IMR-90 (cell line): Measurements from ENCODE around the gene CGRRF1. TPM values are rescaled to one million over a fixed set of nuclear protein-coding genes. Genes with fewer than 3 reads are reported as not detected.

Experiments
- ATAC-seq: fragments of 200-7000 bp; cut with Tn5 transposase; 2 replicates; pipeline ENCODE4 v1.9.1; 2020; ENCODE audit warnings: low read depth, mild to moderate bottlenecking, moderate library complexity
- BruUV-seq: library from RNA; stranded (reverse); fragments of 400-500 nt; replicated peaks from 2 replicates; lab custom pipeline; 2021; lab: Mats Ljungman, UMichigan
- CTCF ChIA-PET: fragments of 300-600 bp; formaldehyde crosslinking; extraction: SDS; loops from one replicate; lab custom pipeline; 2021; ENCODE audit warnings: antibody characterized with exemption; lab: Yijun Ruan, JAX
- POLR2A ChIA-PET: fragments of 300-600 bp; sonication (Branson Sonifier 250); formaldehyde crosslinking; loops from one replicate; lab custom pipeline; 2022; ENCODE audit warnings: antibody characterized with exemption; ENCODE audit not compliant: unreplicated experiment; lab: Charles Lee
- DNase-seq: peaks from one replicate; pipeline ENCODE4 v3.0.0; 2013
- H2AFZ ChIP-seq: replicated peaks from 2 replicates; pipeline ENCODE3; 2013; ENCODE audit warnings: low read length, mild to moderate bottlenecking; ENCODE audit not compliant: poor library complexity
- H2AK5ac ChIP-seq: 2 replicates; pipeline ENCODE4 v1.6.1; 2013; ENCODE audit warnings: low read depth, low read length, inconsistent platforms
- H2AK9ac ChIP-seq: replicated peaks from 2 replicates; pipeline ENCODE3; 2013; ENCODE audit warnings: mild to moderate bottlenecking, low read depth, low read length, moderate library complexity; ENCODE audit not compliant: poor library complexity
- H2BK120ac ChIP-seq: 2 replicates; pipeline ENCODE4 v1.6.1; 2013; ENCODE audit warnings: low read depth, low read length, inconsistent platforms
- H2BK15ac ChIP-seq: 3 replicates; pipeline ENCODE4 v1.6.1; 2013; ENCODE audit warnings: low read depth, low read length, inconsistent platforms
- H2BK20ac ChIP-seq: 2 replicates; pipeline ENCODE4 v1.6.1; 2013; ENCODE audit warnings: low read depth, mild to moderate bottlenecking, inconsistent platforms, low read length, moderate library complexity
- H2BK5ac ChIP-seq: 2 replicates; pipeline ENCODE4 v1.6.1; 2013; ENCODE audit warnings: mild to moderate bottlenecking, low read depth, low read length, inconsistent platforms; ENCODE audit not compliant: poor library complexity, severe bottlenecking
- H3K14ac ChIP-seq: replicated peaks from 2 replicates; pipeline ENCODE4 v1.6.1; 2013; ENCODE audit warnings: low read depth, low read length, inconsistent platforms
- H3K18ac ChIP-seq: 2 replicates; pipeline ENCODE4 v1.6.1; 2013; ENCODE audit warnings: low read depth, low read length, control low read depth
- H3K23ac ChIP-seq: 2 replicates; pipeline ENCODE4 v1.6.1; 2013; ENCODE audit warnings: low read depth, low read length, inconsistent platforms
- H3K27ac ChIP-seq: 2 replicates; pipeline ENCODE4 v1.5.1; 2013; ENCODE audit warnings: mild to moderate bottlenecking, control low read depth, low read length; ENCODE audit not compliant: insufficient read depth
- H3K27me3 ChIP-seq: 2 replicates; pipeline ENCODE4 v1.6.1; 2013; ENCODE audit warnings: low read length; ENCODE audit not compliant: control insufficient read depth, insufficient read depth
- H3K36me3 ChIP-seq: 2 replicates; pipeline ENCODE4 v1.6.1; 2013; ENCODE audit warnings: low read length, mixed read lengths; ENCODE audit not compliant: control insufficient read depth, insufficient read depth
- H3K4ac ChIP-seq: 2 replicates; pipeline ENCODE4 v1.6.1; 2013; ENCODE audit warnings: low read depth, low read length, inconsistent platforms
- H3K4me1 ChIP-seq: 2 replicates; pipeline ENCODE4 v1.6.1; 2013; ENCODE audit warnings: low read length, mixed read lengths; ENCODE audit not compliant: control insufficient read depth, insufficient read depth
- H3K4me2 ChIP-seq: 2 replicates; pipeline ENCODE4 v1.6.1; 2013; ENCODE audit warnings: low read depth, mild to moderate bottlenecking, control low read depth, low read length, moderate library complexity
- H3K4me3 ChIP-seq: 2 replicates; pipeline ENCODE4 v1.5.1; 2013; ENCODE audit warnings: low read depth, mild to moderate bottlenecking, control low read depth, low read length, moderate library complexity; ENCODE audit not compliant: insufficient read depth
- H3K56ac ChIP-seq: 2 replicates; pipeline ENCODE4 v1.6.1; 2013; ENCODE audit warnings: low read length, inconsistent platforms; ENCODE audit not compliant: insufficient read depth; ENCODE audit errors: extremely low read depth
- H3K79me1 ChIP-seq, 2 experiments: 2 replicates each; pipeline ENCODE4 v1.6.1; 2013; ENCODE audit warnings: low read length in 2 of 2, inconsistent platforms in 1 of 2, low read depth in 1 of 2
- H3K9ac ChIP-seq: 2 replicates; pipeline ENCODE4 v1.6.1; 2013; ENCODE audit warnings: low read depth, low read length, control low read depth
- H3K9me1 ChIP-seq: 2 replicates; pipeline ENCODE4 v1.6.1; 2013; ENCODE audit warnings: low read length, inconsistent platforms; ENCODE audit not compliant: insufficient read depth
- H3K9me3 ChIP-seq: 2 replicates; pipeline ENCODE4 v1.6.1; 2013; ENCODE audit warnings: low read length; ENCODE audit not compliant: control insufficient read depth, insufficient read depth
- H4K20me1 ChIP-seq: 2 replicates; pipeline ENCODE4 v1.6.1; 2013; ENCODE audit warnings: low read length, inconsistent platforms; ENCODE audit not compliant: insufficient read depth
- H4K5ac ChIP-seq: 2 replicates; pipeline ENCODE4 v1.6.1; 2013; ENCODE audit warnings: mild to moderate bottlenecking, low read depth, low read length, control low read depth
- H4K8ac ChIP-seq, 2 experiments: 2 replicates each; pipeline ENCODE4 v1.6.1; 2013; ENCODE audit warnings: low read depth in 2 of 2, low read length in 2 of 2, control low read depth in 1 of 2, inconsistent platforms in 1 of 2
- H4K91ac ChIP-seq: 2 replicates; pipeline ENCODE4 v1.6.1; 2013; ENCODE audit warnings: low read depth, low read length, inconsistent platforms; ENCODE audit not compliant: insufficient read depth
- BHLHE40 ChIP-seq: fragments of 150-350 bp; IDR thresholded peaks from 2 replicates; pipeline ENCODE4 v1.6.1; 2016; ENCODE audit warnings: mild to moderate bottlenecking, low read depth, low read length
- CEBPB ChIP-seq: IDR thresholded peaks from 2 replicates; pipeline ENCODE4 v1.6.1; 2012; ENCODE audit warnings: low read depth, low read length, improper control_type of control experiment
- CHD1 ChIP-seq: IDR thresholded peaks from 2 replicates; pipeline ENCODE4 v1.6.1; 2012; ENCODE audit warnings: low read depth, low read length, improper control_type of control experiment
- FOS ChIP-seq: fragments of 150-350 bp; IDR thresholded peaks from 2 replicates; pipeline ENCODE4 v1.6.1; 2016; ENCODE audit warnings: low read depth, low read length
- MAFK ChIP-seq: IDR thresholded peaks from 2 replicates; pipeline ENCODE4 v1.6.1; 2012; ENCODE audit warnings: low read depth, low read length, improper control_type of control experiment
- MAZ ChIP-seq: IDR thresholded peaks from 2 replicates; pipeline ENCODE4 v1.6.1; 2012; ENCODE audit warnings: low read depth, mild to moderate bottlenecking, low read length, improper control_type of control experiment, moderate library complexity, borderline replicate concordance
- MXI1 ChIP-seq: IDR thresholded peaks from 2 replicates; pipeline ENCODE4 v1.6.1; 2012; ENCODE audit warnings: low read depth, mild to moderate bottlenecking, low read length, moderate library complexity, borderline replicate concordance
- NFE2L2 ChIP-seq: fragments of 150-350 bp; IDR thresholded peaks from 2 replicates; pipeline ENCODE4 v1.6.1; 2016; ENCODE audit warnings: low read depth, mild to moderate bottlenecking, low read length
- POLR2A ChIP-seq: IDR thresholded peaks from 2 replicates; pipeline ENCODE4 v1.6.1; 2012; ENCODE audit warnings: mild to moderate bottlenecking, low read depth, low read length
- RAD21 ChIP-seq: IDR thresholded peaks from 2 replicates; pipeline ENCODE4 v1.6.1; 2012; ENCODE audit warnings: low read length, improper control_type of control experiment
- RCOR1 ChIP-seq: IDR thresholded peaks from 2 replicates; pipeline ENCODE4 v1.6.1; 2012; ENCODE audit warnings: mild to moderate bottlenecking, low read length, improper control_type of control experiment; ENCODE audit not compliant: insufficient replicate concordance
- RFX5 ChIP-seq: IDR thresholded peaks from 2 replicates; pipeline ENCODE4 v1.8.0; 2012; ENCODE audit warnings: low read depth, mild to moderate bottlenecking, low read length, moderate library complexity
- SMC3 ChIP-seq: fragments of 150-350 bp; IDR thresholded peaks from 2 replicates; pipeline ENCODE4 v1.6.1; 2016; ENCODE audit warnings: low read depth, mild to moderate bottlenecking, antibody characterized with exemption, low read length, moderate library complexity
- WGBS, 2 experiments: methylation state at CpG; one replicate each; pipeline versions ENCODE4 v1.1.5 to v1.1.7; 2013; ENCODE audit warnings: missing lambda C conversion rate in 2 of 2; ENCODE audit not compliant: insufficient read length in 1 of 2; ENCODE audit errors: extremely low coverage in 2 of 2; 5-methylcytosine and 5-hydroxymethylcytosine counted together
- dilution Hi-C: fragments of 300-500 bp; cut with HindIII; formaldehyde crosslinking; loops from one replicate; pipeline ENCODE4 v1.14.3; 2018; ENCODE audit warnings: low sequenced_read_pairs; ENCODE audit not compliant: unreplicated experiment
- in situ Hi-C: fragments of 300-500 bp; cut with MboI; formaldehyde crosslinking; loops from 3 replicates; pipeline ENCODE4 v1.14.3; 2019; ENCODE audit warnings: low sequenced_read_pairs, inconsistent platforms, mixed read lengths
- intact Hi-C: fragments of 100-400 bp; cut with micrococcal nuclease; formaldehyde crosslinking; loops from 2 replicates; pipeline ENCODE4 v1.10.0; 2022
- polyA plus RNA-seq, 3 experiments: library from polyadenylated mRNA; depleted of rRNA; stranded (reverse); fragments of >200 nt; gene quantifications; 2 replicates each; pipeline ENCODE4 v1.2.3, GENCODE V29; 2012; ENCODE audit warnings: low replicate concordance in 1 of 3
- total RNA-seq: library from RNA; depleted of rRNA; stranded (reverse); fragments of >200 nt; gene quantifications from 2 replicates; pipeline ENCODE4 v1.2.3, GENCODE V29; 2012
- TF ChIP-seq, protein P1 (sequence below): fragments of 150-350 bp; IDR thresholded peaks from 2 replicates; pipeline ENCODE4 v1.6.1; 2017; ENCODE audit warnings: mild to moderate bottlenecking, antibody characterized with exemption, low read length, low read depth
- TF ChIP-seq, protein P2 (sequence below): fragments of 150-350 bp; IDR thresholded peaks from 2 replicates; pipeline ENCODE4 v1.6.1; 2016; ENCODE audit warnings: low read depth, mild to moderate bottlenecking, low read length, moderate library complexity, borderline replicate concordance
- TF ChIP-seq, protein P3 (sequence below): conservative IDR thresholded peaks from 2 replicates; pipeline ENCODE4 v1.5.1; 2012; ENCODE audit warnings: mild to moderate bottlenecking, low read depth, low read length, improper control_type of control experiment

The CGRRF1 gene
- total and polyA plus RNA-seq, 2 of the 4 experiments (the other 2 are of a cell fraction), result 6.0 to 13.8 TPM

DNA sequence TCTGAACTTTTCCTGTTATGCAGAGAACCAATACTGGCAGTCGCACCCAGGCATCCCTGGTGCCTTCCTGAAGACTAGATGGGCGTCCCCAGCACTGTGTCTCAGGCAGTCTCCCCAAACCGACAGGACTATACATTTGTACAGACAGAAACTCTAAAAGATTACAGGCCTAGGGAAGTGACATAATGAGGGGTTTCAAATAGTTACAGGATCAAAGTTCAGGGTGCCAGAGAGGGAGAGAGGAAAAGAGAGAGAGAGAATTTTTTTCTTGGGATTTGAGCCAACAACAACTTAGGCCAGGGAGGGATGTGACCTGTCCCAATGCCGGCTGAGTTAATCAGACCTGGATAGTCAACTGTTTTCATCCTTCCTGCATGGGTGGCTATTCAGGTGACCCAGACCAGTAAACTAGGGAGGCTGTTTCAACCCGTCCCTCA lies 11.6 kb upstream of the CGRRF1 start:
- BruUV-seq, result no TSS peak
- Histone ChIP-seq H3K18ac (no peak overlapping the region), H4K91ac (no peak overlapping the region), H3K56ac (no peak overlapping the region), H3K27me3 (no peaks in the 10 kb centered on the region; the same call in 1 of the 2 replicates), H3K36me3 (no peaks in the 10 kb centered on the region), H3K9ac (no peak overlapping the region), H2AK5ac (no peak overlapping the region), H3K4ac (no peak overlapping the region), H4K8ac (no peak overlapping the region), H3K23ac (no peak overlapping the region), H2BK15ac (no peak overlapping the region), H3K4me2 (no peak overlapping the region), H3K4me3 (no peak overlapping the region), H2AFZ (no peak overlapping the region), H3K79me1 (no peaks in the 10 kb centered on the region), H4K20me1 (no peaks in the 10 kb centered on the region; the same call in 1 of the 2 replicates), H3K27ac (no peak overlapping the region), H3K4me1 (no peaks in the 10 kb centered on the region), H2BK120ac (no peak overlapping the region), H3K14ac (no peak overlapping the region), H4K5ac (no peak overlapping the region), H2AK9ac (no peak overlapping the region), H2BK5ac (no peak overlapping the region), H3K9me3 (no peaks in the 10 kb centered on the region), H2BK20ac (no peak overlapping the region), H3K9me1 (no peaks in the 10 kb centered on the region)
- intact Hi-C loops (no loop called here), in situ Hi-C loops (no loop called here), dilution Hi-C loops (no loop called here)
- CTCF ChIA-PET, result no interaction called here
- TF ChIP-seq CHD1 (no peak), SMC3 (no peak), RFX5 (no peak), MAZ (no peak), BHLHE40 (no peak), MXI1 (no peak), MAFK (no peak), CEBPB (no peak), POLR2A (no peak), RAD21 (no peak), FOS (no peak), RCOR1 (no peak), NFE2L2 (no peak)
- TF ChIP-seq, protein P1, sequence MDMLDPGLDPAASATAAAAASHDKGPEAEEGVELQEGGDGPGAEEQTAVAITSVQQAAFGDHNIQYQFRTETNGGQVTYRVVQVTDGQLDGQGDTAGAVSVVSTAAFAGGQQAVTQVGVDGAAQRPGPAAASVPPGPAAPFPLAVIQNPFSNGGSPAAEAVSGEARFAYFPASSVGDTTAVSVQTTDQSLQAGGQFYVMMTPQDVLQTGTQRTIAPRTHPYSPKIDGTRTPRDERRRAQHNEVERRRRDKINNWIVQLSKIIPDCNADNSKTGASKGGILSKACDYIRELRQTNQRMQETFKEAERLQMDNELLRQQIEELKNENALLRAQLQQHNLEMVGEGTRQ, result no peak
- TF ChIP-seq, protein P2, sequence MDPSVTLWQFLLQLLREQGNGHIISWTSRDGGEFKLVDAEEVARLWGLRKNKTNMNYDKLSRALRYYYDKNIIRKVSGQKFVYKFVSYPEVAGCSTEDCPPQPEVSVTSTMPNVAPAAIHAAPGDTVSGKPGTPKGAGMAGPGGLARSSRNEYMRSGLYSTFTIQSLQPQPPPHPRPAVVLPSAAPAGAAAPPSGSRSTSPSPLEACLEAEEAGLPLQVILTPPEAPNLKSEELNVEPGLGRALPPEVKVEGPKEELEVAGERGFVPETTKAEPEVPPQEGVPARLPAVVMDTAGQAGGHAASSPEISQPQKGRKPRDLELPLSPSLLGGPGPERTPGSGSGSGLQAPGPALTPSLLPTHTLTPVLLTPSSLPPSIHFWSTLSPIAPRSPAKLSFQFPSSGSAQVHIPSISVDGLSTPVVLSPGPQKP, result no peak
- TF ChIP-seq, protein P3, sequence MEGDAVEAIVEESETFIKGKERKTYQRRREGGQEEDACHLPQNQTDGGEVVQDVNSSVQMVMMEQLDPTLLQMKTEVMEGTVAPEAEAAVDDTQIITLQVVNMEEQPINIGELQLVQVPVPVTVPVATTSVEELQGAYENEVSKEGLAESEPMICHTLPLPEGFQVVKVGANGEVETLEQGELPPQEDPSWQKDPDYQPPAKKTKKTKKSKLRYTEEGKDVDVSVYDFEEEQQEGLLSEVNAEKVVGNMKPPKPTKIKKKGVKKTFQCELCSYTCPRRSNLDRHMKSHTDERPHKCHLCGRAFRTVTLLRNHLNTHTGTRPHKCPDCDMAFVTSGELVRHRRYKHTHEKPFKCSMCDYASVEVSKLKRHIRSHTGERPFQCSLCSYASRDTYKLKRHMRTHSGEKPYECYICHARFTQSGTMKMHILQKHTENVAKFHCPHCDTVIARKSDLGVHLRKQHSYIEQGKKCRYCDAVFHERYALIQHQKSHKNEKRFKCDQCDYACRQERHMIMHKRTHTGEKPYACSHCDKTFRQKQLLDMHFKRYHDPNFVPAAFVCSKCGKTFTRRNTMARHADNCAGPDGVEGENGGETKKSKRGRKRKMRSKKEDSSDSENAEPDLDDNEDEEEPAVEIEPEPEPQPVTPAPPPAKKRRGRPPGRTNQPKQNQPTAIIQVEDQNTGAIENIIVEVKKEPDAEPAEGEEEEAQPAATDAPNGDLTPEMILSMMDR, result no peak
- DNase-seq (no peak), ATAC-seq (no peak)
- WGBS, 2 experiments, result 86% methylated on average over 1 of the region's 5 CpGs; no CpG with 5 or more reads in 1 of the 2 experiments
- POLR2A ChIA-PET, result no interaction called here
